Activated B cell treated with CpG ODN at 0.5 μM for 24 hours (primary cell): ENCODE data around the gene DOK7. TPM values are rescaled to one million over a fixed set of nuclear protein-coding genes. Genes with fewer than 3 reads are reported as not detected.

Experiments
- ATAC-seq: fragments of 200-7000 bp; cut with Tn5 transposase; one replicate; pipeline ENCODE4 v1.10.0; 2021; ENCODE audit warnings: low read depth, mild to moderate bottlenecking, moderate library complexity
- CTCF ChIA-PET: fragments of 350-600 bp; sonication (Branson Sonifier 250); formaldehyde crosslinking; loops from one replicate; lab custom pipeline; 2021; ENCODE audit warnings: antibody characterized with exemption; lab: Charles Lee
- POLR2A ChIA-PET: fragments of 350-600 bp; sonication (Branson Sonifier 250); formaldehyde crosslinking; loops from one replicate; lab custom pipeline; 2021; ENCODE audit warnings: antibody characterized with exemption; lab: Charles Lee
- DNase-seq: peaks from one replicate; pipeline ENCODE4 v3.0.0; 2022
- H3K27ac Mint-ChIP-seq: one replicate; pipeline ENCODE4 v1.8.0; 2020; ENCODE audit warnings: mixed read lengths
- H3K27me3 Mint-ChIP-seq: one replicate; pipeline ENCODE4 v1.8.0; 2021; ENCODE audit warnings: mixed read lengths
- H3K36me3 Mint-ChIP-seq: one replicate; pipeline ENCODE4 v1.8.0; 2021; ENCODE audit warnings: low read depth, mixed read lengths
- H3K4me1 Mint-ChIP-seq: one replicate; pipeline ENCODE4 v1.8.0; 2021; ENCODE audit warnings: mixed read lengths
- H3K4me3 Mint-ChIP-seq: one replicate; pipeline ENCODE4 v1.8.0; 2020; ENCODE audit warnings: mild to moderate bottlenecking, mixed read lengths
- H3K9me3 Mint-ChIP-seq: one replicate; pipeline ENCODE4 v1.8.0; 2020; ENCODE audit warnings: mixed read lengths
- intact Hi-C: fragments of 100-400 bp; cut with micrococcal nuclease; formaldehyde crosslinking; loops from one replicate; pipeline ENCODE4 v1.15.1; 2024
- total RNA-seq: library from RNA; stranded (reverse); gene quantifications from 2 replicates; pipeline ENCODE4 v1.2.3, GENCODE V29; 2022
- TF ChIP-seq, protein P1 (sequence below): fragments of 200-600 bp; IDR thresholded peaks from one replicate; pipeline ENCODE4 v1.8.0; 2022; ENCODE audit warnings: antibody characterized with exemption, mild to moderate bottlenecking

The DOK7 gene
- total RNA-seq, 1 donor from 2014 or later, result 2.7 TPM

DNA sequence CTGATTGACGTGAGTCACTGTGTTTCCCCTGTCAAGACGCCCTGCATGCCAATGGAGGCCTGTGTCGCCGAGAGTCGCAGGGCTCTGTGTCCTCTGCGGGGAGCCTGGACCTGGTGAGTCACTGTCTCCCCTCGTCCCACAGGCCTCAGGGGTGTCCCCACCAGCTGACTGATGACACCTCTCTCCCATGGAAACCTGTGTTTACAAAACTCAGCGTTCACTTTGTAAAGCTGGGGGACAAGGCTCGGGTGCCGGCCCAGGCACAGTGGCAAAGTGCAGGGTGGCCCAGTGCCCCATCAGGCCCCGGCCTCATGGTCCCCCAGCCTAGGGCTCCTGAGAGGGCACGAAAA lies 42.5 kb upstream of the DOK7 start:
- Mint-ChIP-seq H3K36me3 (peaks cover 2% of the 10 kb centered on the region), H3K27me3 (no peaks in the 10 kb centered on the region), H3K4me3 (no peak overlapping the region), H3K27ac (no peak overlapping the region), H3K4me1 (no peaks in the 10 kb centered on the region), H3K9me3 (no peaks in the 10 kb centered on the region)
- TF ChIP-seq, protein P1, sequence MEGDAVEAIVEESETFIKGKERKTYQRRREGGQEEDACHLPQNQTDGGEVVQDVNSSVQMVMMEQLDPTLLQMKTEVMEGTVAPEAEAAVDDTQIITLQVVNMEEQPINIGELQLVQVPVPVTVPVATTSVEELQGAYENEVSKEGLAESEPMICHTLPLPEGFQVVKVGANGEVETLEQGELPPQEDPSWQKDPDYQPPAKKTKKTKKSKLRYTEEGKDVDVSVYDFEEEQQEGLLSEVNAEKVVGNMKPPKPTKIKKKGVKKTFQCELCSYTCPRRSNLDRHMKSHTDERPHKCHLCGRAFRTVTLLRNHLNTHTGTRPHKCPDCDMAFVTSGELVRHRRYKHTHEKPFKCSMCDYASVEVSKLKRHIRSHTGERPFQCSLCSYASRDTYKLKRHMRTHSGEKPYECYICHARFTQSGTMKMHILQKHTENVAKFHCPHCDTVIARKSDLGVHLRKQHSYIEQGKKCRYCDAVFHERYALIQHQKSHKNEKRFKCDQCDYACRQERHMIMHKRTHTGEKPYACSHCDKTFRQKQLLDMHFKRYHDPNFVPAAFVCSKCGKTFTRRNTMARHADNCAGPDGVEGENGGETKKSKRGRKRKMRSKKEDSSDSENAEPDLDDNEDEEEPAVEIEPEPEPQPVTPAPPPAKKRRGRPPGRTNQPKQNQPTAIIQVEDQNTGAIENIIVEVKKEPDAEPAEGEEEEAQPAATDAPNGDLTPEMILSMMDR, result no peak
- intact Hi-C loops, result no loop called here
- POLR2A ChIA-PET, result no interaction called here
- DNase-seq (no peak), ATAC-seq (no peak)
- CTCF ChIA-PET, result no interaction called here

DNA sequence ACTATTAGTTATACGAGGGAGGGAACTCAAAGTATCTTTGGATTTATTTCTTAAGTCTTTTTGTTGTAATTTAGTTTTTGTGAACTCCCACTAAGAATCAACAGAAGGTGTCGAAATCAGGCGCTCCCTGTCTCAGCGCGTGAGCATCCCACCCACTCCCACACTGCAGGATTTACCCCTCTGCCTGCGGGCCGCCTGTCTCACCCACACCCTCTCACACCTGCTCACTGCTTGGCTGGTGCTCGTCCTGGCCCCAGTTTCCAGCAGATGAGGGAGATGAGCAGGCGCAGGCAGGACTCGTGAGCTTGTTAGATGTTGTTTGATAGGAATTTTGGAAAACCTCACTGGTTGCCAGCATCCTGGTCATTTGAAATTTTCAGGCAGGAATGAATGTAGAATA lies 42.1 kb upstream of the DOK7 start:
- H3K27me3 Mint-ChIP-seq, result no peaks in the 10 kb centered on the region
- H3K9me3 Mint-ChIP-seq, result no peaks in the 10 kb centered on the region
- no peaks in the 10 kb centered on the region for H3K4me1 Mint-ChIP-seq
- ChIA-PET CTCF (no interaction called here), POLR2A (no interaction called here)
- intact Hi-C loops, result no loop called here
- TF ChIP-seq, protein P1, result no peak
- peaks cover 2% of the 10 kb centered on the region for H3K36me3 Mint-ChIP-seq
- no peak for ATAC-seq
- H3K27ac Mint-ChIP-seq, result no peak overlapping the region
- no peak for DNase-seq
- H3K4me3 Mint-ChIP-seq, result no peak overlapping the region

DNA sequence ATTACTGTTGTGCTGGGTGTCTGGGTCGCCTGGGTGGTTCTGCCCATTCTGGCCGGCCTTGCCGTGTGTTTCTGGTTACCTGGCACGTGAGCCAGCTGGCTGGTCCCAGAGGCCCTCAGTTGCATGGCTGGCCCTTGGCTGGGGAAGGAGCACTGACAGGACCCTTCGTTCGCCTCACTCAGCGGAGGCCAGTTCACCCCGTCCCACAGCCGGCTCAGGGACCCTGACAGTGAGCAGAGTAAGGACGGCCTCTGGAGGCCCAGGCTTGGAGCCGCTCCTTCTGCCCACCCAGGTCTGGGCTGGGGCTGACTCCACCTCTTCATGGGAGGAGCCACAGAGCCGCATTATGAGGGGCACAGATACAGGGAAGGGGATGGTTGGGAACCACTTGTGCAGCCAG lies 41.6 kb upstream of the DOK7 start:
- POLR2A ChIA-PET, result no interaction called here
- H3K27me3 Mint-ChIP-seq, result no peaks in the 10 kb centered on the region

DNA sequence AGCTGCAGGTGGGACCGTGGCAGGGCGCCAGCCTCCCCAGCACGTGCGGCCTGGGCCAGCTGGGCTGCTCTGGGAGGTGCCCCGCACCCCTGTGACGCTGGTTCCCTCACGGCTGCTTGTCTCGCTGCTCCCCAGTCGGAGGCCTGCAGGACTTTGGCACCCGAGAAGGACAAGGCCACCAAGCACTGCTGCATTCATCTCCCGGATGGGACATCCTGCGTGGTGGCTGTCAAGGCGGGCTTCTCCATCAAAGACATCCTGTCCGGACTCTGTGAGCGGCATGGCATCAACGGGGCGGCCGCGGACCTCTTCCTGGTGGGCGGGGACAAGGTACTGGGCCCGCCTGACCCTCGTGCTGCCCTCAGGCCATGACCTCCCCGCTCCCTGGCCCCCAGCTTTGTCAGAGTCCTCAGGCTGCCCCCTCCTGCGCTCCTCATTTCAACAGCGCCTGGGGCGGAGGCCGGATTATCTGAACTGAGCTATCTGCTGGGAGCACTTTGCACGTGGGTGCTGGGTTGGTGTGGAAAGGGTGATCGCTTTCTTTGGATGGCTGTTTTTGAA lies 40.8 kb upstream of the DOK7 start:
- peaks cover 2% of the 10 kb centered on the region for H3K36me3 Mint-ChIP-seq
- ChIA-PET CTCF (no interaction called here), POLR2A (interaction anchor here (1.0 kb wide), 1 partner anchor 33 kb away, joined by 3 read pairs; no protein-coding TSS in a partner anchor)
- peaks cover 5% of the 10 kb centered on the region for H3K4me1 Mint-ChIP-seq
- TF ChIP-seq, protein P1, result no peak
- no peaks in the 10 kb centered on the region for H3K9me3 Mint-ChIP-seq
- no peak overlapping the region for H3K4me3 Mint-ChIP-seq
- no peak overlapping the region for H3K27ac Mint-ChIP-seq
- intact Hi-C loops, result no loop called here
- DNase-seq (no peak), ATAC-seq (no peak)
- H3K27me3 Mint-ChIP-seq, result no peaks in the 10 kb centered on the region

More for the DNA sequence above, 41.6 kb upstream of the DOK7 start:
- Mint-ChIP-seq H3K27ac (no peak overlapping the region), H3K4me3 (no peak overlapping the region), H3K36me3 (peaks cover 2% of the 10 kb centered on the region), H3K4me1 (peaks cover 2% of the 10 kb centered on the region), H3K9me3 (no peaks in the 10 kb centered on the region)
- CTCF ChIA-PET, result no interaction called here
- ATAC-seq (no peak), DNase-seq (no peak)
- TF ChIP-seq, protein P1, result no peak
- intact Hi-C loops, result no loop called here

DNA sequence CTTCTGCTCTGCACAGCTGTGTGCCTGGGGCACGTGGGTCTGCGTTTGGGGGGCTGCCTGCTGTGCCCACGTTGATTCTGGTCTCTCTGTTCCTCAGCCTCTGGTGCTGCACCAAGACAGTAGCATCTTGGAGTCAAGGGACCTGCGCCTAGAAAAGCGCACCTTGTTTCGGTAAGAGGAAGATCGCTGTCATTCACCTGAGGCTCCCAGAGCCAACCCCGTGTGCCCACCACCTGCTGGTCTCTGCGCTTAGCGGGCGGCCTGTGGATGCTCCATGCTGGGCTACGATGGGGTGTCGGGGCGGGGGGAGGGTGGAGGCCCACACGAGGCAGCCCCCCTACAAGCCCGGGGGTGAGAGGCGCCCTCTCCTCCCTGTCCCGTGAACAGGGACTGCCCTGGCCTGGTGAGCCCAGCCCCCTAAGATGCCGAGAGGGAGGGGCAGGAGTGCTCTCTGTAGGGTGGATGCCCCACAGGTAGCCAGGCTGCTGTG lies 40.3 kb upstream of the DOK7 start:
- Mint-ChIP-seq H3K27me3 (no peaks in the 10 kb centered on the region), H3K9me3 (no peaks in the 10 kb centered on the region), H3K36me3 (no peaks in the 10 kb centered on the region), H3K4me1 (peaks cover 5% of the 10 kb centered on the region), H3K27ac (no peak overlapping the region), H3K4me3 (no peak overlapping the region)
- POLR2A ChIA-PET, result interaction anchor here (1.0 kb wide), 1 partner anchor 34 kb away, joined by 3 read pairs; no protein-coding TSS in a partner anchor
- DNase-seq (no peak), ATAC-seq (no peak)
- CTCF ChIA-PET, result no interaction called here
- intact Hi-C loops, result no loop called here
- TF ChIP-seq, protein P1, result no peak
